CD4-positive, alpha-beta T cell (primary cell): Measurements from ENCODE around the gene TXN. TPM values are rescaled to one million over a fixed set of nuclear protein-coding genes. Genes with fewer than 3 reads are reported as not detected.

Source experiments
- ATAC-seq: fragments of 200-7000 bp; cut with Tn5 transposase; one replicate; pipeline ENCODE4 v1.10.0; 2022; ENCODE audit warnings: mild to moderate bottlenecking; ENCODE audit not compliant: poor library complexity
- CTCF ChIA-PET: fragments of 350-600 bp; sonication (Branson Sonifier 250); formaldehyde crosslinking; loops from one replicate; lab custom pipeline; 2021; ENCODE audit warnings: antibody characterized with exemption, inconsistent platforms; lab: Charles Lee
- POLR2A ChIA-PET: fragments of 350-600 bp; sonication (Branson Sonifier 250); formaldehyde crosslinking; loops from one replicate; lab custom pipeline; 2021; ENCODE audit warnings: antibody characterized with exemption, inconsistent platforms; lab: Charles Lee
- DNase-seq, 14 experiments: peaks; one replicate each; pipeline ENCODE4 v3.0.0-alpha.2; 2013 to 2020; ENCODE audit warnings: mixed read lengths in 2 of 14
- H3K27ac ChIP-seq, 2 donors: one replicate each; pipeline versions ENCODE4 v1.5.1 to v1.7.0; 2013; ENCODE audit warnings: low read length in 2 of 2, low read depth in 1 of 2, mild to moderate bottlenecking in 1 of 2
- H3K27me3 ChIP-seq, 2 experiments: 1 replicate in 1 of 2; 2 replicates in 1 of 2; pipeline versions ENCODE4 v1.6.1 to v1.7.0; 2013; ENCODE audit warnings: low read length in 2 of 2, control low read depth in 1 of 2, mild to moderate bottlenecking in 1 of 2, moderate library complexity in 1 of 2; ENCODE audit not compliant: insufficient read depth in 2 of 2, control insufficient read depth in 1 of 2
- H3K36me3 ChIP-seq: one replicate; pipeline ENCODE4 v1.6.1; 2013; ENCODE audit warnings: low read length, control low read depth; ENCODE audit not compliant: insufficient read depth
- H3K4me1 ChIP-seq: one replicate; pipeline ENCODE4 v1.6.1; 2013; ENCODE audit warnings: low read length, control low read depth; ENCODE audit not compliant: insufficient read depth
- H3K4me3 ChIP-seq: one replicate; pipeline ENCODE4 v1.5.1; 2013; ENCODE audit warnings: mild to moderate bottlenecking, low read length, moderate library complexity
- H3K9me3 ChIP-seq, 2 experiments: 1 replicate in 1 of 2; 2 replicates in 1 of 2; pipeline versions ENCODE4 v1.6.1 to v1.7.0; 2013; ENCODE audit warnings: low read length in 2 of 2, mild to moderate bottlenecking in 2 of 2, control low read depth in 1 of 2, moderate library complexity in 1 of 2; ENCODE audit not compliant: control insufficient read depth in 1 of 2, insufficient read depth in 1 of 2
- H3K27ac Mint-ChIP-seq: one replicate; pipeline ENCODE4 v1.8.0; 2020; ENCODE audit warnings: mixed read lengths
- H3K27me3 Mint-ChIP-seq: one replicate; pipeline ENCODE4 v1.8.0; 2021; ENCODE audit warnings: mixed read lengths
- H3K36me3 Mint-ChIP-seq: one replicate; pipeline ENCODE4 v1.8.0; 2021; ENCODE audit warnings: low read depth, mixed read lengths
- H3K4me1 Mint-ChIP-seq: one replicate; pipeline ENCODE4 v1.8.0; 2021; ENCODE audit warnings: low read depth, mixed read lengths
- H3K4me3 Mint-ChIP-seq: one replicate; pipeline ENCODE4 v1.8.0; 2020; ENCODE audit warnings: mild to moderate bottlenecking, mixed read lengths
- H3K9me3 Mint-ChIP-seq: one replicate; pipeline ENCODE4 v1.8.0; 2020; ENCODE audit warnings: mixed read lengths
- intact Hi-C, 2 experiments: fragments of 100-400 bp; cut with DNase I in 1 of 2; cut with micrococcal nuclease in 1 of 2; formaldehyde crosslinking; loops; one replicate each; pipeline versions ENCODE4 v1.15.1 to v1.9.0; 2023 to 2025; cut with DNase I, micrococcal nuclease
- polyA plus RNA-seq, 2 donors: library from polyadenylated mRNA; unstranded; fragments of 120-200 nt; gene quantifications; one replicate each; pipeline ENCODE4 v1.2.1, GENCODE V29; 2013
- total RNA-seq, 174 experiments: library from RNA in 2 of 174; stranded (reverse) in 2 of 174; gene quantifications; one replicate each; pipeline ENCODE4 v1.2.3 and lab custom pipeline; 2021 to 2026
- TF ChIP-seq, protein P1 (sequence below): fragments of 200-600 bp; IDR thresholded peaks from one replicate; pipeline ENCODE4 v1.8.0; 2022; ENCODE audit warnings: antibody characterized with exemption, mild to moderate bottlenecking

TXN gene
- total RNA-seq (10 to 100 TPM; 31.5 to 35.1 TPM), total RNA-seq (lab: John Stamatoyannopoulos, UW) (14.8 to 385 (median 34.2) reads per million in 172 experiments)
- 72.9 TPM for polyA plus RNA-seq (2013, experiment 1 of 2)
- polyA plus RNA-seq (2013, experiment 2 of 2): 65.4 TPM

GRCh38 chr9:110256380-110257096 is at the start of gene TXN:
TSS of gene TXN (minus strand) at chr9:110256507. CDS start at chr9:110256435, 72 bp downstream.
- ChIA-PET POLR2A (interaction anchor here (0.6 to 1.2 kb wide), 4 partner anchors 11 to 1226 kb away, joined by 3 to 4 read pairs (median 3); no protein-coding TSS in a partner anchor), CTCF (no interaction called here)
- peak within 1 kb of the TSS; percentile 85 for H3K4me3 ChIP-seq
- peak within 1 kb of the TSS; percentile 37 to 63 for H3K27ac ChIP-seq
- H3K4me1 ChIP-seq: peaks cover 32% of the 10 kb centered on the region
- H3K27me3 ChIP-seq: no peaks in the 10 kb centered on the region
- ATAC-seq (peak; percentile 78), DNase-seq (peak; percentile 59 to 91 (median 77))
- H3K36me3 ChIP-seq: no peaks in the 10 kb centered on the region
- intact Hi-C loops: loop anchor here in 1 of 2 experiments (5.0 to 10.0 kb wide), 2 partner anchors 209 to 1322 kb away; partner anchors contain the start of genes ABITRAM and ELP1
- H3K27me3 Mint-ChIP-seq: no peaks in the 10 kb centered on the region
- H3K27ac Mint-ChIP-seq: peak within 1 kb of the TSS; percentile 83
- peak within 1 kb of the TSS; percentile 98 for H3K4me3 Mint-ChIP-seq
- H3K9me3 ChIP-seq: no peaks in the 10 kb centered on the region
- H3K4me1 Mint-ChIP-seq: peaks cover 44% of the 10 kb centered on the region
- no peaks in the 10 kb centered on the region for H3K9me3 Mint-ChIP-seq
- peaks cover 4% of the 10 kb centered on the region for H3K36me3 Mint-ChIP-seq
- TF ChIP-seq, protein P1, sequence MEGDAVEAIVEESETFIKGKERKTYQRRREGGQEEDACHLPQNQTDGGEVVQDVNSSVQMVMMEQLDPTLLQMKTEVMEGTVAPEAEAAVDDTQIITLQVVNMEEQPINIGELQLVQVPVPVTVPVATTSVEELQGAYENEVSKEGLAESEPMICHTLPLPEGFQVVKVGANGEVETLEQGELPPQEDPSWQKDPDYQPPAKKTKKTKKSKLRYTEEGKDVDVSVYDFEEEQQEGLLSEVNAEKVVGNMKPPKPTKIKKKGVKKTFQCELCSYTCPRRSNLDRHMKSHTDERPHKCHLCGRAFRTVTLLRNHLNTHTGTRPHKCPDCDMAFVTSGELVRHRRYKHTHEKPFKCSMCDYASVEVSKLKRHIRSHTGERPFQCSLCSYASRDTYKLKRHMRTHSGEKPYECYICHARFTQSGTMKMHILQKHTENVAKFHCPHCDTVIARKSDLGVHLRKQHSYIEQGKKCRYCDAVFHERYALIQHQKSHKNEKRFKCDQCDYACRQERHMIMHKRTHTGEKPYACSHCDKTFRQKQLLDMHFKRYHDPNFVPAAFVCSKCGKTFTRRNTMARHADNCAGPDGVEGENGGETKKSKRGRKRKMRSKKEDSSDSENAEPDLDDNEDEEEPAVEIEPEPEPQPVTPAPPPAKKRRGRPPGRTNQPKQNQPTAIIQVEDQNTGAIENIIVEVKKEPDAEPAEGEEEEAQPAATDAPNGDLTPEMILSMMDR: no peak

DNA sequence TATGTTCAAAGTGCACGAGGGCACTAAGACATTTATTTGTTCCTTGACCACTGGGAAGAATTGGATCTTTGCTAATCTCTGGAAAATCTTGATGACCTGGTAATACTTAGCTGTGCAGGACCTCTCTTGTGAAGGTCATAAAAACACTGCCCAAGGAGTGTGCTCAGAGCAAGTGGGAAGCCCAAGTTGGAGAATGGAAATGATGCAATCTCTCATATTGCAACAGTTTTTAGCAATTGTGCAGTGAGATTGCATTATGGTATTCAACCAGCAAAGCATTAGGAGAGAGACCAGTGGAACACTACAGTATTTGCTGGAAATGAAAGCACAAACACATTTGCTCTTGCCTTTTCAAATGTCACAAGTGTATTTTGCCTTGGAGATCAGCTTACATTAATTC is 46.8 kb upstream of the TXN start:
- H3K9me3 ChIP-seq: no peaks in the 10 kb centered on the region
- Mint-ChIP-seq H3K36me3 (no peaks in the 10 kb centered on the region), H3K4me1 (no peaks in the 10 kb centered on the region), H3K27ac (no peak overlapping the region), H3K4me3 (no peak overlapping the region), H3K9me3 (no peaks in the 10 kb centered on the region), H3K27me3 (no peaks in the 10 kb centered on the region)
- POLR2A ChIA-PET: no interaction called here
- H3K36me3 ChIP-seq: no peaks in the 10 kb centered on the region
- TF ChIP-seq, protein P1: no peak
- no peak overlapping the region for H3K27ac ChIP-seq
- CTCF ChIA-PET: no interaction called here
- H3K4me1 ChIP-seq: no peaks in the 10 kb centered on the region
- H3K4me3 ChIP-seq: no peak overlapping the region
- DNase-seq (peak in 1 of 14 experiments; percentile 12), ATAC-seq (no peak)
- intact Hi-C loops: no loop called here
- no peaks in the 10 kb centered on the region for H3K27me3 ChIP-seq

DNA sequence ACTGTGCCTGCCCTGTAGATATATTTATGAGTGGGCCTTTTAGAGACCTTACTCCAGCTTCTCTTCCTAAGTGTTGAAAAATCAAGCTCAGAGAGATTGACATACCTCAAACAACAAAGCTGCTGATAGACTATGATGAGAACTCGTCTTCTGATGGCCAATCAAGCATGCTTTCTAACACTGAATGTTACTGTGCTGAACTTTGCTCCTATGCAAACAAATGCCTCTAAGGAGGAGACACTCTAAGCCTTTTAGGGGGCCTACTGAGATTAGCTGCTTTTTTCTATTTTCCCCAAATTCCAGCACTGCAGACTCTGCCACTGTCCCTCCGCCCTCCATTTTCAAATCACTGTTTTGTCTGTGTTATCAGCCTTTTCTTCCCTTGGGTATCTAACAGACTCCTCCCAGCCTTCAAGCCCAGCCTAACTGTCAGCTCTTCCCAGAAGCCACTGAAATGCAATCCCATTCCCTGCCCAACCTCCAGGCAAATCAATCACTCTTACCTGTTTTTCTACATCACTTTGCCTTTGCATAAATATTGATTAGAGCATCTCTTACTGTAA is 41.8 kb upstream of the TXN start:
- CTCF ChIA-PET: no interaction called here
- no peaks in the 10 kb centered on the region for H3K9me3 ChIP-seq
- H3K4me1 ChIP-seq: no peaks in the 10 kb centered on the region
- no peak overlapping the region for H3K27ac ChIP-seq
- no peak overlapping the region for H3K4me3 ChIP-seq
- H3K4me1 Mint-ChIP-seq: no peaks in the 10 kb centered on the region
- H3K4me3 Mint-ChIP-seq: no peak overlapping the region
- no peaks in the 10 kb centered on the region for H3K36me3 Mint-ChIP-seq
- no peak overlapping the region for H3K27ac Mint-ChIP-seq
- POLR2A ChIA-PET: no interaction called here
- no peaks in the 10 kb centered on the region for H3K36me3 ChIP-seq
- no peaks in the 10 kb centered on the region for H3K27me3 Mint-ChIP-seq
- DNase-seq (no peak), ATAC-seq (no peak)
- intact Hi-C loops: no loop called here
- no peaks in the 10 kb centered on the region for H3K9me3 Mint-ChIP-seq
- TF ChIP-seq, protein P1: no peak
- H3K27me3 ChIP-seq: no peaks in the 10 kb centered on the region
